ENCODE data around the gene LRRC31.

DNA sequence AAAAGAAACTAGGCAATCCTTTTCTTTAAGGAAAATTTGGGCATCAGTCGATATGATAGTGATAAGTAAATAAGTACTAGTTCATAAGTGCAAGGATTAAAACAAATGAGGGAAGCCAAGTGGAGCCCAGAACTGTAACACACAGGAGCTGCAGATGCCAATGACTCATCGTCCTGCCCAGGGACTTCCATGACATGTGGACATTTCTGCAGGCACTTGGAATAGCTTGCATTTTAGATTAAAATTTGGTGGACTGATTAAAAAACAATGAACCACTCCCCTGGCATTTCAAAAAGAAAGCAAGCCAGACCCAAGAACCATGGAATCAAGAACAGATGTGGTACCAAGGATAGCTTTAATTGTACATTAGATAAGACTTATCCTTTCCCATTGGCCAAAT, 44.6 kb upstream of the LRRC31 start:
- TF ChIP-seq TAF1 (IDR thresholded peaks at IDR 0.05; ENCODE audit: low read depth, low read length) (no peak), POLR2A (IDR thresholded peaks at IDR 0.05; ENCODE audit: low read depth, low read length) (no peak), SPI1 (IDR thresholded peaks at IDR 0.05; ENCODE audit: low read depth, low read length) (no peak), POLR2AphosphoS5 (IDR thresholded peaks at IDR 0.05; ENCODE audit: low read depth, low read length) (no peak)

Data from GM12891 (cell line).